GM21526 (cell line): Measurements from ENCODE around the gene AQP7.
"Not testable (repeated sequence)": the region's sequence is repeated elsewhere in the genome, so short reads cannot be mapped to it uniquely, and the experiment has no call there.

Experiments
- ATAC-seq: cut with Tn5 transposase; IDR thresholded peaks from one replicate; pipeline ENCODE4 v1.9.1; 2021; ENCODE audit warnings: moderate library complexity; ENCODE audit not compliant: unreplicated experiment, low FRiP score

AQP7 gene

GRCh38 chr9:33434317-33435105, 32.1 kb upstream of the AQP7 start:
- ATAC-seq, result no peak

- ATAC-seq, result no peak
Measured at GRCh38 chr9:33433871-33434270, 31.5 kb upstream of the AQP7 start.

- no peak for ATAC-seq
Measured at GRCh38 chr9:33431420-33431819, 29.1 kb upstream of the AQP7 start.

- no peak for ATAC-seq
Measured at GRCh38 chr9:33430942-33431341, 28.6 kb upstream of the AQP7 start.

- ATAC-seq, result no peak
Measured at GRCh38 chr9:33429256-33429985, 27.1 kb upstream of the AQP7 start.

- no peak for ATAC-seq
Measured at GRCh38 chr9:33426843-33427293, 24.5 kb upstream of the AQP7 start.

GRCh38 chr9:33425128-33425533, 22.8 kb upstream of the AQP7 start:
- no peak for ATAC-seq

- ATAC-seq, result not testable (repeated sequence)
Measured at GRCh38 chr9:33424492-33424891, 22.1 kb upstream of the AQP7 start.

GRCh38 chr9:33424043-33424442, 21.7 kb upstream of the AQP7 start:
- not testable (repeated sequence) for ATAC-seq

- ATAC-seq, result no peak
Measured at GRCh38 chr9:33419708-33420303, 17.4 kb upstream of the AQP7 start.

- no peak for ATAC-seq
Measured at GRCh38 chr9:33418090-33418489, 15.7 kb upstream of the AQP7 start.

GRCh38 chr9:33416996-33417395, 14.6 kb upstream of the AQP7 start:
- no peak for ATAC-seq

- ATAC-seq, result no peak
Measured at GRCh38 chr9:33415501-33416038, 13.2 kb upstream of the AQP7 start.

- ATAC-seq, result no peak
Measured at GRCh38 chr9:33414889-33415500, 12.6 kb upstream of the AQP7 start.

GRCh38 chr9:33414268-33414667, 11.9 kb upstream of the AQP7 start:
- no peak for ATAC-seq

- ATAC-seq, result no peak
Measured at GRCh38 chr9:33408087-33408486, 5.7 kb upstream of the AQP7 start.

- ATAC-seq, result no peak
Measured at GRCh38 chr9:33407061-33407460, 4.7 kb upstream of the AQP7 start.

GRCh38 chr9:33404788-33405362, 2.5 kb upstream of the AQP7 start:
- ATAC-seq, result no peak

- no peak for ATAC-seq
Measured at GRCh38 chr9:33403941-33404787, 1.8 kb upstream of the AQP7 start.

- not testable (repeated sequence) for ATAC-seq
Measured at GRCh38 chr9:33401809-33402208, 559 bp downstream of the AQP7 start.
